Transverse colon (tissue), 4 donors: ENCODE measurements around the gene LPCAT1. TPM values are rescaled to one million over a fixed set of nuclear protein-coding genes. Genes with fewer than 3 reads are reported as not detected.
A peak's percentile ranks its signal among the peaks of the same experiment; 100 is the strongest.

Experiments used
- DNase-seq: peaks from one replicate; pipeline ENCODE4 v3.0.0-alpha.2; 2019
- H3K27ac ChIP-seq, 4 donors: fragments of 200-600 bp; sonication (generic); 2 replicates each; pipeline ENCODE4 v1.5.1; 2016 to 2018; ENCODE audit warnings: inconsistent platforms in 4 of 4
- H3K27me3 ChIP-seq: fragments of 200-600 bp; sonication (generic); 2 replicates; pipeline ENCODE4 v1.5.1; 2017; ENCODE audit warnings: inconsistent platforms
- H3K36me3 ChIP-seq, 4 donors: fragments of 200-600 bp; sonication (generic); 2 replicates each; pipeline ENCODE4 v1.5.1; 2017 to 2019; ENCODE audit warnings: inconsistent platforms in 4 of 4
- H3K4me1 ChIP-seq, 4 donors: fragments of 200-600 bp; sonication (generic); 2 replicates each; pipeline ENCODE4 v1.5.1; 2017 to 2020; ENCODE audit warnings: inconsistent platforms in 4 of 4
- H3K4me3 ChIP-seq, 4 donors: fragments of 200-600 bp; sonication (generic); 1 replicate in 1 of 4; 2 replicates in 3 of 4; pipeline versions ENCODE4 v1.5.1 to v1.6.1; 2017 to 2019; ENCODE audit warnings: inconsistent platforms in 4 of 4
- H3K9me3 ChIP-seq, 2 donors: fragments of 200-600 bp; sonication (generic); 2 replicates each; pipeline ENCODE4 v1.5.1; 2017 to 2019; ENCODE audit warnings: inconsistent platforms in 2 of 2
- CTCF ChIP-seq, 5 experiments: fragments of 200-600 bp in 3 of 5; fragments of 450-650 bp in 2 of 5; sonication (generic) in 3 of 5; IDR thresholded peaks; 1 replicate in 2 of 5; 2 replicates in 3 of 5; pipeline ENCODE4 v1.5.1; 2016 to 2017; ENCODE audit warnings: antibody characterized with exemption in 5 of 5, inconsistent platforms in 3 of 5, mild to moderate bottlenecking in 2 of 5, moderate library complexity in 1 of 5
- EP300 ChIP-seq: sonication (generic); formaldehyde crosslinking; IDR thresholded peaks from one replicate; pipeline ENCODE4 v1.6.1; 2017; ENCODE audit warnings: antibody characterized with exemption, low read depth
- POLR2A ChIP-seq: fragments of 450-650 bp; IDR thresholded peaks from one replicate; pipeline ENCODE4 v1.6.1; 2016; ENCODE audit warnings: antibody characterized with exemption, mild to moderate bottlenecking, moderate library complexity
- POLR2AphosphoS5 ChIP-seq, 3 donors: sonication (generic); formaldehyde crosslinking; IDR thresholded peaks; one replicate each; pipeline ENCODE4 v1.6.1; 2016; ENCODE audit warnings: antibody characterized with exemption in 3 of 3
- WGBS, 2 donors: methylation state at CpG; one replicate each; pipeline ENCODE4 v1.1.5; 2018; ENCODE audit warnings: low coverage in 1 of 2; 5-methylcytosine and 5-hydroxymethylcytosine counted together
- in situ Hi-C, 4 donors: fragments of 200-750 bp; cut with MboI; loops; one replicate each; pipeline versions ENCODE4 v1.15.0 to v1.15.1; 2017; ENCODE audit warnings: low sequenced_read_pairs in 3 of 4, low pct_ligation_motif_present in 1 of 4, low pct_unique_long_range_greater_than_20kb in 1 of 4
- intact Hi-C: fragments of 100-400 bp; cut with DNase I; formaldehyde crosslinking; loops from one replicate; pipeline ENCODE4 v1.15.1; 2023; ENCODE audit warnings: low total_unique reads
- total RNA-seq, 4 donors: library from RNA; depleted of rRNA; stranded (reverse); fragments of >200 nt; gene quantifications; one replicate each; pipeline ENCODE4 v1.1.0, GENCODE V29; 2016

Gene LPCAT1
- total RNA-seq, 4 donors from 2014 or later, result 10.0 to 50.5 (median 21.0) TPM

GRCh38 chr5:1489754-1490153 lies 34.0 kb downstream of the LPCAT1 start:
- Histone ChIP-seq H3K36me3 (no peaks in the 10 kb centered on the region), H3K4me1 (peaks cover 0 to 7% (median 0%) of the 10 kb centered on the region in 4 donors), H3K9me3 (no peaks in the 10 kb centered on the region), H3K27me3 (no peaks in the 10 kb centered on the region), H3K27ac (peak overlapping the region in 2 of 4 donors; percentile 1 to 8), H3K4me3 (no peak overlapping the region)
- in situ Hi-C loops, result loop anchor here in 1 of 4 donors (25.0 kb wide), 1 partner anchor 148 kb away; no protein-coding TSS in a partner anchor
- TF ChIP-seq CTCF (IDR thresholded peaks at IDR 0.05) (no peak), POLR2A (no peak)
- intact Hi-C loops, result no loop called here
- whole genome bisulfite sequencing, 2 donors, result 80 to 88% methylated on average over 1 to 18 of the region's 18 CpGs
- DNase-seq, result no peak

DNA sequence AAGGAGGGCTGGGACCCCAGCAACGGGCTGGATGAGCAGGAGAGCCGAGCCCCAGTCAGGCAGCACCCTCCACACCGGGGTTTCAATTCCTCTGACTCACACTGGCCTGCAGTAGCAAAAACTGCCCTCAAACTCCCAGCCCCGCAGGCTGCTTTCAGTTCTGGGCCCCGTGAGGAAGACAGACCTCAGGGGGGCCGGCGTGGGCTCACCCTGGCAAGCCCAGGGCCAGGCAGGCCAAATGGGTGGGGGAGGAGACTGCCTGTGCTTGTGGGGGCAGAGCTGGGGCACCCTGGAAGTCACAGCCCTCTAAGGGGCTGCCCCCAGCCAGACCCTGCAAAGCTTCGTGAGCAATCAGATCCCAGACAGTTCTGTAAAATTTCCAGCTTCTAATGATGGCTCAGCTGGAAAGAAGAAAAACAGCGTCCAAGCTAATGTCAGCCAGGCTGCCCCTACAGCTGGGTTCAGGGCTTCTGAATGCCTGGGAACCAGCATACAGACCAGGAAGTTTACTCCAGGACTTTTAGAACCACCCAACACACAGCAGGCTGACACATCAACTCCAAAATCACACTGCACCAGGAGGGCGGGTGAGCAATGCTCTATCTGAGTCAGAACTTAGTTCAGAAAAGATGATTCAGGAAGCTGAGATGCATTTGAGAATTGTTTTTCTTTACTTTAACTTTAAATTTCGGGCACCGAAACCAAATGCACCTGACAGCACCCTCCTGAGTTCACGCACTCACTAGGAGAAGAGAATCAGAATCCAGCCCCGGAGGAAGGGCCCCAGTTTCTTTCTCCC lies 34.7 kb downstream of the LPCAT1 start:
- TF ChIP-seq POLR2A (no peak), EP300 (no peak), CTCF (IDR thresholded peaks at IDR 0.05) (no peak), POLR2AphosphoS5 (IDR thresholded peaks at IDR 0.05) (no peak)
- peaks cover 0 to 7% (median 0%) of the 10 kb centered on the region in 4 donors for H3K4me1 ChIP-seq
- 54 to 87% methylated on average over 6 to 14 of the region's 14 CpGs for WGBS, 2 donors
- in situ Hi-C loops, result loop anchor here in 1 of 4 donors (25.0 kb wide), 1 partner anchor 148 kb away; no protein-coding TSS in a partner anchor
- H3K36me3 ChIP-seq, result no peaks in the 10 kb centered on the region
- DNase-seq, result no peak
- no peak overlapping the region for H3K4me3 ChIP-seq
- H3K27me3 ChIP-seq, result no peaks in the 10 kb centered on the region
- H3K27ac ChIP-seq, result peak overlapping the region; percentile 1 to 50 (median 25)
- intact Hi-C loops, result no loop called here
- no peaks in the 10 kb centered on the region for H3K9me3 ChIP-seq

- in situ Hi-C loops (loop anchor here in 1 of 4 donors (25.0 kb wide), 1 partner anchor 150 kb away; no protein-coding TSS in a partner anchor), intact Hi-C loops (no loop called here)
- TF ChIP-seq EP300, result no peak
- TF ChIP-seq CTCF (IDR thresholded peaks at IDR 0.05), result no peak
- TF ChIP-seq POLR2A, result no peak
- no peak for TF ChIP-seq POLR2AphosphoS5 (IDR thresholded peaks at IDR 0.05)
- Histone ChIP-seq H3K4me1 (peaks cover 0 to 7% (median 0%) of the 10 kb centered on the region in 4 donors), H3K9me3 (no peaks in the 10 kb centered on the region), H3K27me3 (no peaks in the 10 kb centered on the region), H3K4me3 (no peak overlapping the region), H3K36me3 (no peaks in the 10 kb centered on the region), H3K27ac (no peak overlapping the region)
- 80% methylated on average over 26 of the region's 27 CpGs; no CpG with 5 or more reads in 1 of the 2 donors for WGBS, 2 donors
- no peak for DNase-seq
Observed at GRCh38 chr5:1487079-1487764, 36.5 kb downstream of the LPCAT1 start.

GRCh38 chr5:1486271-1486670 lies 37.5 kb downstream of the LPCAT1 start:
- 92% methylated on average over 13 of the region's 13 CpGs; no CpG with 5 or more reads in 1 of the 2 donors for WGBS, 2 donors
- no peak for TF ChIP-seq CTCF (IDR thresholded peaks at IDR 0.05)
- TF ChIP-seq EP300, result no peak
- TF ChIP-seq POLR2A, result no peak
- no peak for TF ChIP-seq POLR2AphosphoS5 (IDR thresholded peaks at IDR 0.05)
- no peaks in the 10 kb centered on the region for H3K36me3 ChIP-seq
- in situ Hi-C loops, result loop anchor here in 1 of 4 donors (25.0 kb wide), 1 partner anchor 151 kb away; no protein-coding TSS in a partner anchor
- H3K4me1 ChIP-seq, result peaks cover 0 to 7% (median 0%) of the 10 kb centered on the region in 4 donors
- DNase-seq, result no peak
- no peak overlapping the region for H3K4me3 ChIP-seq
- no peak overlapping the region for H3K27ac ChIP-seq
- H3K9me3 ChIP-seq, result no peaks in the 10 kb centered on the region
- intact Hi-C loops, result no loop called here
- H3K27me3 ChIP-seq, result no peaks in the 10 kb centered on the region
